HPDE6-E6E7 (cell line): ENCODE data around the gene RTN1.

Experiments used
- DNase-seq: peaks from one replicate; pipeline ENCODE4 v3.0.0; 2011; ENCODE audit warnings: missing footprints; ENCODE audit errors: extremely low spot score

RTN1 gene

GRCh38 chr14:59850458-59850857 is 20.1 kb downstream of the RTN1 start:
- no peak for DNase-seq

GRCh38 chr14:59849411-59850130 is 21.0 kb downstream of the RTN1 start:
- DNase-seq: no peak

GRCh38 chr14:59848671-59849070 is 21.9 kb downstream of the RTN1 start:
- no peak for DNase-seq

- no peak for DNase-seq
These were observed 22.9 kb downstream of the RTN1 start for GRCh38 chr14:59847711-59848110.

GRCh38 chr14:59846595-59846994 is 24.0 kb downstream of the RTN1 start:
- DNase-seq: no peak

- no peak for DNase-seq
These were observed 25.3 kb downstream of the RTN1 start for GRCh38 chr14:59845245-59845644.

- DNase-seq: no peak
These were observed 26.3 kb downstream of the RTN1 start for GRCh38 chr14:59844186-59844812.

GRCh38 chr14:59836116-59836515 is 34.5 kb downstream of the RTN1 start:
- DNase-seq: no peak

- no peak for DNase-seq
These were observed 37.8 kb downstream of the RTN1 start for GRCh38 chr14:59832653-59833294.

GRCh38 chr14:59831121-59831730 is 39.4 kb downstream of the RTN1 start:
- no peak for DNase-seq

GRCh38 chr14:59830338-59830734 is 40.2 kb downstream of the RTN1 start:
- DNase-seq: no peak

GRCh38 chr14:59829469-59830337 is 40.9 kb downstream of the RTN1 start:
- DNase-seq: no peak

GRCh38 chr14:59828276-59828675 is 42.3 kb downstream of the RTN1 start:
- no peak for DNase-seq

- DNase-seq: no peak
These were observed 43.2 kb downstream of the RTN1 start for GRCh38 chr14:59827401-59827800.

- DNase-seq: no peak
These were observed 44.4 kb downstream of the RTN1 start for GRCh38 chr14:59826150-59826549.

- DNase-seq: no peak
These were observed 47.4 kb downstream of the RTN1 start for GRCh38 chr14:59823179-59823578.

GRCh38 chr14:59819446-59820088 is 51.0 kb downstream of the RTN1 start:
- no peak for DNase-seq

GRCh38 chr14:59816941-59817340 is 53.6 kb downstream of the RTN1 start:
- no peak for DNase-seq

GRCh38 chr14:59814988-59815387 is 55.6 kb downstream of the RTN1 start:
- no peak for DNase-seq

GRCh38 chr14:59811815-59812214 is 58.8 kb downstream of the RTN1 start:
- DNase-seq: no peak

- DNase-seq: no peak
These were observed 59.5 kb downstream of the RTN1 start for GRCh38 chr14:59811073-59811472.
